Measurements from ENCODE around the gene VSTM4.

GRCh38 chr10:49071160-49071761 lies 44.1 kb downstream of the VSTM4 start:
- TF ChIP-seq POLR2A (IDR thresholded peaks at IDR 0.05; ENCODE audit: low read depth, low read length) (no peak), PAX5 (IDR thresholded peaks at IDR 0.05; ENCODE audit: insufficient read depth, low read length, severe bottlenecking) (no peak), TAF1 (IDR thresholded peaks at IDR 0.05; ENCODE audit: low read depth, low read length) (no peak), POLR2AphosphoS5 (IDR thresholded peaks at IDR 0.05; ENCODE audit: low read depth, low read length) (no peak), POU2F2 (IDR thresholded peaks at IDR 0.05; ENCODE audit: low read depth, low read length) (no peak), SPI1 (IDR thresholded peaks at IDR 0.05; ENCODE audit: low read depth, low read length) (no peak)
